ENCODE results near the gene INPP5A.

INPP5A gene

DNA sequence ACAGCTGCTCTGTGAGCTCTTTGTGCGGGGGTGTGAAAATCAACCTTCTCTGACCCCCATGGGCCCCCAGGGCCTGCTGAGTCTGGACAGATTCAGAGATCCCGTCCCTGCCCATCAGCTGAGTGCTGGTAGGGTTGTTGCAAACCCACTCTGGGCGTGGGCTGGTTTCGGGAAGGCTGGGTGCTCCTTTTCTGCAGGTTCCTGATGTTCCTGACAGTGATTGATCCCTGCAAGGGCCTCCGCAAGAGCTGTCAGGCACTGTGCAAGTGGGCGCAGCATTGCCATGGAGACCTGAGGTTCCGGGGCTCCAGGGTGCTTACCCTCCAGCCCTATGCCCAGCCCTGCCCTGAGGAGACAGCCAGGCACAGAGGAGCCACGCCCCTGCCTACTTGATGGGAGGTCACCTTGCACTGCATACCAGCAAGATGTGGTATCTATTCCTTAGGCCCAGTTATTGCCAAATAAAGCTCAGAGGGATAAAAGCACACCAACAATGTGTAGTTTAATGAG, 44.3 kb upstream of the INPP5A start:
- no peak overlapping the region for H3K4me3 ChIP-seq (ENCODE audit: low read depth, low read length)
- TF ChIP-seq, protein P1, sequence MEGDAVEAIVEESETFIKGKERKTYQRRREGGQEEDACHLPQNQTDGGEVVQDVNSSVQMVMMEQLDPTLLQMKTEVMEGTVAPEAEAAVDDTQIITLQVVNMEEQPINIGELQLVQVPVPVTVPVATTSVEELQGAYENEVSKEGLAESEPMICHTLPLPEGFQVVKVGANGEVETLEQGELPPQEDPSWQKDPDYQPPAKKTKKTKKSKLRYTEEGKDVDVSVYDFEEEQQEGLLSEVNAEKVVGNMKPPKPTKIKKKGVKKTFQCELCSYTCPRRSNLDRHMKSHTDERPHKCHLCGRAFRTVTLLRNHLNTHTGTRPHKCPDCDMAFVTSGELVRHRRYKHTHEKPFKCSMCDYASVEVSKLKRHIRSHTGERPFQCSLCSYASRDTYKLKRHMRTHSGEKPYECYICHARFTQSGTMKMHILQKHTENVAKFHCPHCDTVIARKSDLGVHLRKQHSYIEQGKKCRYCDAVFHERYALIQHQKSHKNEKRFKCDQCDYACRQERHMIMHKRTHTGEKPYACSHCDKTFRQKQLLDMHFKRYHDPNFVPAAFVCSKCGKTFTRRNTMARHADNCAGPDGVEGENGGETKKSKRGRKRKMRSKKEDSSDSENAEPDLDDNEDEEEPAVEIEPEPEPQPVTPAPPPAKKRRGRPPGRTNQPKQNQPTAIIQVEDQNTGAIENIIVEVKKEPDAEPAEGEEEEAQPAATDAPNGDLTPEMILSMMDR (IDR thresholded peaks at IDR 0.05; ENCODE audit: low read depth, low read length, missing control alignments) = no peak
- no peak for DNase-seq (ENCODE audit: low read depth)

DNA sequence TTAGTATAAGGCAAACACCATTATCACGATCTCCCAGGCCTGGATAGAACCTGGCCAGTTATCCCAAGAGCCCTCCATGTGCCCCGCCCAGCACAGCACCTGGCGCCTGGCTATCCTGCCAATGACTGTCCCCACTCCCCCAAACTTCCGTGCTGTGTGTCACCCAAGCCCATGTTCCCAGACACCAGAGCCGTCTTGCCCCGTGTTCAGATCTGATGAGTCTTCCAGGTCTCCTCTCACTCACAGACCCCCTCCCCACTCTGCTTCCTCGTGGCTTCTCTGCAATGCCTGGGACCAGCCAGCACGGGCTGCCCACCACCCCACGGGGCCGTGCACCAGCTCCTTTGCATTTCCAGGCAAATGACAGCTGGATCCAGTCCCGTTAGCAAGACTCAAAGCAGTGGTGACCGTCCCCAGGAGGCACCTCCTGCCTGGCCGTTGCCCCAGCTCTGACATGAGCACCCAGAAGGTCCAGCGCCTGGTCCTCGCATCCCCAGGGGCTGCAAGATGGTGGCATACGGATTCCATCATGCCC, 43.8 kb upstream of the INPP5A start:
- TF ChIP-seq, protein P1 (IDR thresholded peaks at IDR 0.05; ENCODE audit: low read depth, low read length, missing control alignments) = no peak
- no peak overlapping the region for H3K4me3 ChIP-seq (ENCODE audit: low read depth, low read length)
- DNase-seq (ENCODE audit: low read depth) = no peak

DNA sequence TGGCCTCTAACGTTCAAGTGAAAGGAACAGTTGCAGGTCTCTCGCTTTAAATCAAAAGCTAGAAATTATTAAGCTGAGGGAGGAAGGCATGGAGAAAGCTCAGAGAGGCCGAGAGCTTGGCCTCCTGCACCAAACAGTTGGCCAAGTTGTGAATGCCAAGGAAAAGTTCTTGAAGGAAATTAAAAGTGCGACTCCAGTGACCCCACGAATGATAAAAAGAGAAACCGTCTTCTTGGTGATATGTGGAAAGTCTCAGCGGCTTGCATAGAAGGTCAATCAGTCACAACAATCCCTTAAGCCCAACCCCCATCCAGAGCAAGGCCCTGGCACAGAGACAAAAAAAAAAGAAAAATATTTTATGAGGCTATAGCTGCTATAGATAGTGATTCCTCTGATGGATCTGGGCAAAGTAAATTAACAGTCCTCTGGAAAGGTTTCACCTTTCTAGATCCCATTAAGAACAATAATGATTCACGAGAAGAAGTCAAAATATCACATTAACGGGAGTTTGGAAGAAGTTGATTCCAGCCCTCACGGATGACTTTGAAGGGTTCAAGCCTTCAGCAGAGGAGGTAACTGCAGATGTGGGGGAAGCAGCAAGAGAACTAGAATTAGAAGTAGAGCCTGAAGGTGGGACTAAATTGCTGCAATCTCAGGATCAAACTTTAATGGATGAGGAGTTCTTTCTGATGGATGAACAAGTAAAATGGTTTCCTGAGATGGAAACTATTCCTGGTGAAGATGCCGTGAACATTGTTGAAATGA, 42.5 kb upstream of the INPP5A start:
- TF ChIP-seq, protein P1 (IDR thresholded peaks at IDR 0.05; ENCODE audit: low read depth, low read length, missing control alignments) = no peak
- DNase-seq (ENCODE audit: low read depth) = no peak
- no peak overlapping the region for H3K4me3 ChIP-seq (ENCODE audit: low read depth, low read length)

DNA sequence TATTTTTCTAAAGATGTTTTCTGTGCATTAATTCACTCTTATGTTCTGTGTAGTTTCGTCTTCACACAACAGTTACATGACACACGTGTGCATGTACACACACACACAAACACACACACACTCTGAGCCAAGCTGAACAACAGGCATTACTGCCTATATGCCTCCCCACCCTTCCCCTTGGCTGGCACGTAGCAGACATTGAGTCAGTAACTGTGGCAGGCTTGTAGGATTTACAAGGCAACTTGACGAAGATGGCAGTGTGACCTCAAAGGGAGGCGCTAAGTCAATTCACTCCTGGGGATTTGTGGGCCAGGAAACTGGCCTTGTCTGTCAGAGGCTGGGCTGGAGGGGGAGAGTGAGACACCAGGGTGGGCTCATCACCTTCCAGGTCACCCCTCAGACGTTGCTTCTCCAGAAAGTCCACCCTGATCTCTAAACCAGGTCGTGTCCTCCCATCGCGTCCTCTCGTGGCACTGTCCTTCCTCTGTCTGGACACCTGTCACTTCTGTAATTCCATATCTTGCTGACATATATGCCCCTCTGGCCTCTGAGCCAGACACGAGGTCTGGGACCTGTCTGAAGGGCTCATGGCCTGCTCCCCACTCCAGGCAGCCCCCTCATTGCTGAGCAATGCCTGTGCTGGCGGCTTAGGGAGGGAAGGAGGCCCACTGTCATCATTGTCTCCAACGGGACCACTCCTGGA, 41.1 kb upstream of the INPP5A start:
- DNase-seq (ENCODE audit: low read depth) = no peak

DNA sequence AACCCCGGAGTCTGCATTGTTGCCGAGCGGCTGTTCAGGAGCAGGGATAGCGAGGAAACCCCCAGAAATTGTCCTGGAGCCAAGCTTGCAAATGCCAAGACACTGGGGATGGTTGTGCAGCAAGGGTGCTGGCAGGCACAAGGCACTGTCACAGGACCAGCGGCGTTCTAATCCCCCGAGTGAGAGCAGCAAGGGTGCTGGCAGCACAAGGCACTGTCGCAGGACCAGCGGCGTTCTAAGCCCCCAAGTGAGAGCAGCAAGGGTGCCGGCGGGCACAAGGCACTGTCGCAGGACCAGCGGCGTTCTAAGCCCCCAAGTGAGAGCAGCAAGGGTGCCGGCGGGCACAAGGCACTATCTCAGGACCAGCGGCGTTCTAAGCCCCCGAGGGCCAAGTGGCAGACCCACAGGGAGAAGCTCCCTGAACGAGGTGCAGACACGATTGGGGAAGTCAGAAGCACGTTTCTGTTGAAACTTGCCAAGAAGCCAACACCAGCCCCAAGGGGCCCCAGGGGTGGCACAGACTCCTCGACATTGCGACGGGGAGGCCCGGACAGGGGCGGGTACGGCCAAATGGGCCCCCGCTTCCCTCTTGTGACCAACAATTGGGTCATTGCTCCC, 40.4 kb upstream of the INPP5A start:
- no peak for DNase-seq (ENCODE audit: low read depth)
- no peak overlapping the region for H3K4me3 ChIP-seq (ENCODE audit: low read depth, low read length)
- TF ChIP-seq, protein P1 (IDR thresholded peaks at IDR 0.05; ENCODE audit: low read depth, low read length, missing control alignments) = no peak

More for the DNA sequence above, 41.1 kb upstream of the INPP5A start:
- no peak overlapping the region for H3K4me3 ChIP-seq (ENCODE audit: low read depth, low read length)
- TF ChIP-seq, protein P1 (IDR thresholded peaks at IDR 0.05; ENCODE audit: low read depth, low read length, missing control alignments) = no peak

DNA sequence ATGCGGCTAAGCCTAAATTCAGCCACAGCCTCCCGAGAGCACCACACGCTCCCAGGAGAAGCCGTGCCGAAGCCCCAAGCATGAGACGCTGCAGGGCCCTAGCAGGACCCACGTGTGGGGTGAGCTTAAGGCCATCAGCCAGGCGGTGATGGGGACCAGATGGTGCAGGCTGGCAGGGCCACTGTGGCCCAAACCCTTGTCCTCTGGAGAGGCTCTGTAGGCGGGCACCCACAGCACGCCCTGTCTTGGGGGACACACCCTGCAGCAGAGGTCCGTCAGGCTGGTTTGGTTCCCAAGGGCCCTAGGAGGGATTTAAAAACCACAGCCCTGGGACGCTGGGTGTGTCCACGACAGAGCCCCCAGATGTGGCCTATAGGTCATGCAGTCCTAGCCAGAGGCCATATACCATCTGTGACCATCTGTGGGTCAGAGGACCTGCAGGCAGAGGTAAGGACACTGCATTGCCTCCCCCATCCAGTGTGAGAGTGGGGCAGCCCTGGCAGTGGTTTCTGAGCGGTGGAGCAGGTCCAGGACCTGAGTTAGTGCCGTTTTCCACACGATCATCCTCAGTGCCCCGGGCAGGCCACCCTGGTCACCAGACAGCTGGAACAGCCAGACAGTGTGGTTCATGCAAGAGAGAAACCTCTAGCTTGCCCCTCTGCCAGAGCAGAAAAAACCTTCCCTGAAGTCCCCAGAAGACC, 39.6 kb upstream of the INPP5A start:
- TF ChIP-seq, protein P1 (IDR thresholded peaks at IDR 0.05; ENCODE audit: low read depth, low read length, missing control alignments) = no peak
- DNase-seq (ENCODE audit: low read depth) = no peak

More for the DNA sequence above, 39.6 kb upstream of the INPP5A start:
- no peak overlapping the region for H3K4me3 ChIP-seq (ENCODE audit: low read depth, low read length)

All from GM12864 (cell line).